C1 segment of cervical spinal cord (tissue), 14 donors: ENCODE results near the gene MAST2.
A peak's percentile ranks its signal among the peaks of the same experiment; 100 is the strongest.

ENCODE experiments used
- DNase-seq, 14 donors: peaks; one replicate each; lab custom pipeline; 2025; lab: John Stamatoyannopoulos, UW

Gene MAST2

DNA sequence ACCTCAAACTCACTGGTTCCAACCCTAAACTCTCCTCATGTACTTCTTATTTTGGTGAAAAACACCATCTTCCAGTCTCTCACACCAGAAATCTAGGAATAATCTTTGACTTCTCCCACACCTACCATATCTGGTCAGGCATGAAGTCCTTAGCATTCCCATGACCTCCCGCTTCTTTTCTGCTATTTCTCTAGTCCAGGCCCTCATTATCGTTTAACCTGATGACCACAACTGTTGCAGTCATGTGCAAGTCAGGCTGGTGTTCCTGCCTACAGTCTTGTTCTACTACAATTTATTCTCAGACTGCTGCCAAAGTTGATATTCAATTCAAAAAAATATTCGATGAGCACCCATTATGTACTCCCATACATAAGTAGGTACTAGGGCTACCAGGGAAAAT is 257.7 kb downstream of the MAST2 start:
- no peak for DNase-seq

DNA sequence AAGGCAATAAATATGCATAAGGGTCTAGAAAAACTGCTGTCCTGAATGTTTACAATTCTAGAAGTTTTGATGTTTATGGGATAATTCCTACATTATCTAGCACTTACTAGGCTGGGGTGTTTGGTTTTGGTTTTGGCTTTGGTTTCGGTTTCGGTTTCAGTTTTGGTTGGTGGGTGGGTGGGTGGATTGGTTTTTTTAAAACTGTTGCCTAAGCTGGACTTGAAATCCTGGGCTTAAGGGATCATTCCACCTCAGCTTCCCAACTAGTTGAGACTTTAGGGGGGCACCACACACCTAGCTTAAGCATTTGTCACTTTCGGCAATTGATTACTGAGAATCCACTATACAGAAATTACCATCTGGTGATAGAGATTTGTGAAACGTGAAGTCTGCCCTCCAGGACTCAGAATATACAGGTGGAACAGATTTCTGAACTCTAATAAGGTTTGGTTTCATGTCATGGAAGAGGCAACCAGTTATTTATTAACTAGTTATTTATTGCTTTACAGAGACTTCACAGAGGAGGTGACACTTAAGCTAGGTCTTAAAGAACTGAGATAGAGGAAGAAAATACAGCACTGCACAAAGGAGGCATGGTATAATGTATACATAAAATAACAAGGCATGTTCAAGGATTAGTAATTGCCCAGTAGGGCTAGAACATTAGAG is 259.4 kb downstream of the MAST2 start:
- no peak for DNase-seq

DNA sequence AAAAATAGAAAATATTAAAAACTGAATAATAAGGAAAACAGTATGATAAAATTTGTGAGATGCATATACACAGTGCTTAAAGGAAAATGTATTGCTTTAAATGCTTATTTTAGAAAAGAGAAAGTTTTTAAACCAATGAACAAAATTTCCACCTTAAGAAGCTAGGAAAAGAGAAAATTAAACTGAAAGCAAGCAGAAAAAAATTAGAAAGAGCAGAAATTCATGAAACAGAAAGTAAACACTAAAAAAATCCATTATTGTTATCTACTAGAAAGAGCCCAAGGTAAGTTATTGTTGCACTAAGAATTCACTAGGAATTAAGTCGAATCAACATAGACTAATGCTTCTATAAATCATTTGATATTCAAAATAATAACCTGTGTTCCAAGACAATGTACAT is 261.3 kb downstream of the MAST2 start:
- no peak for DNase-seq

DNA sequence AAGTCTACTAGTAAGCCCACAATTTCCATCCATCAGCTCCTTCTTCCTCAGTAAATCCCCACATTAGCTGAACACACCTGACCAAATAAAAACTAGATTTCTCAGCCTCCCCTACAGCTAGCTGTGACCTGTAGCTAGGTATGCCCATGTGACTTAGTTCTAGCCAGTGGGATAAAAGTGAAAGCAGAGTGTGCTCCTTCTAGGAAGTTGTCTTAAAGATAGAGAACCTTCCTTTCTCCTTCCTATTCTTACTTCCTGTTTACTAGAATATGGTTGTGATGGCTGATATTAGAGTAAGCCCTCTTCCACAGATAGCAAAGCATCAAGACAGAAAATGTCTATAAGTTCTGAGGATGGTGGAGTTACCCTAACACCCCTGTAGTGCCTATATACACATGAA is 262.0 kb downstream of the MAST2 start:
- DNase-seq, result no peak

DNA sequence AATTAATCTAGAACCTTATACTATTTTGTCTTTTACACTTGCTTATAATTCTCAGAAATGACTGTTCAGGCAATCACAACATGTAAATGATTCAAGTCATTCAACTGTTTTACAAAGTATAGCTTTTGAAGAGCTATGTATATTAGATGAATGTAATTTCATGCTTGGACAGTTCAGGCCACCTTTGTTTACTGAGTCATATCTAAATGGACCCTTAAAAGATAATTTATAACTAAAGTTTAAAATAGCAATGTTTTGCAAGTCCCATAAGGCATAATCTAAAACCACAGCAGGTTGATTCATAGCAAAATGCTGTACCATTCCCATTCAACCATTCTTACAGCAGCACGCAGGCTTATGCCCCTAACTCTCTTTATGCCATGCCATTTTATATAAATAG is 264.2 kb downstream of the MAST2 start:
- DNase-seq, result no peak

DNA sequence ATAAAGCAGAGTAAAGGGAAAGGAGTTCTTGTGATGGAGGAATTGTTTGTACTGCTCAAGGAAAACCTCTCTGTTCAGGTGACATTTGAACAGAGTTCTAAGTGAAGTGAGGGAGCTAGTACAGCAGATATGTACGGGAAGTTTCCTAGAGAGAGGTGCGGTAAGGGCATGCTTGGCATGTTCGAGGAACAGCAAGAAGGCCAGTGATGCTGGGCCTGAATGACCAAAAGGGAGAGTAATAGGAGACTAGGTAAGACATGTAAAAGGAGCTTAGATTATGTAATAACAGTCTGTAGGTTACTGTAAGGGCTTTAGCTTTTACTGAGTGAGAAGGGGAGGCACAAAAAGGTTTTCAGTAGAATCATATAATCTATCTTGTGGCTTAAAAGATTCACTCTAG is 265.1 kb downstream of the MAST2 start:
- DNase-seq, result no peak

DNA sequence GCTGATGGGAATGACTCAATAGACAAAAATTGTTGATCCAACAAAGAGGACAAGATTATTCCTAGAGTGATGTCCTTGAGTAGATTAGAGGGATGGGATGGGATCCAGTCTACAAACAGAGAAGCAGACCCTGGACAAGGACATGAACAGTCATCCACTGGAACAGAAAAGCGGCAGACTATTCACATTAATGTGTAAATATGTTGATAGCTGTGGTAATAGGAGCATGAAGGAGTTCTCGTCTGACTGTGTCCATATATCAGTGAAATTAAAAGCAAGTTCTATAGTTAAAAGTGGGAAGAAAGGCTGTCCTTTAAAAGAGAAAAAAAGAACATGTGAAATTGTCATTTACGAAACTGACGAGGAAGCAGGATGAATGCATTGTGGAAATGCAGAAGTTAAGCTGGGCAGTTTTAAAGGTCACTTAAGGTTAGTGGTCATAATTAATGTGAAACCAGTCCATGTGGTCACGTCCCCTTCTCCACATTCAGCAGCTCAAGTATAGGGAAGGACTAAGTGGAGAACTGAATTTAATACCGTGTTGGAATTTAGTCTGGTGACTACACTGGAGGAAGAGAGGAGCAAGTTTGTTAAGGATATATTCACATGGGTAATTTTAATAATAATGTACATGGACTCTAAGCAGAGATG is 266.9 kb downstream of the MAST2 start:
- no peak for DNase-seq

DNA sequence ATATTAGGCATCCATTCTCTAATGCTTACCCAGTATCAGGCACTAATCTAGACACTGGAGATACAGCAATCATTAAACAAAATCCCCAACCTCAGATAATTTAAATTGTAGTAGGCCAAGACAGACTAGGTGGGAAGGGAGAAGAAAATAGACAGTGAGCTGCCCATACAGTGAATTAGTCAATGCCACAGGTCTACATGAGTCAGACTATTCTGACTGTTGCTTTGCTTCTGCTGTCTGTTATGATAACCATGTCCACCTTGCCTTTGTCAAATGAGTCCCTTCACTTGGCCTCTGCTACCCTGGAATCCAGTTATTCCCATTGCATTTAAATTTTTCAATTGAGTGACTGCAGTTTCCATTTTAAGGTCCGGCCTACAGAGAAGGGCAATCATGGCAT is 269.6 kb downstream of the MAST2 start:
- DNase-seq, result no peak

DNA sequence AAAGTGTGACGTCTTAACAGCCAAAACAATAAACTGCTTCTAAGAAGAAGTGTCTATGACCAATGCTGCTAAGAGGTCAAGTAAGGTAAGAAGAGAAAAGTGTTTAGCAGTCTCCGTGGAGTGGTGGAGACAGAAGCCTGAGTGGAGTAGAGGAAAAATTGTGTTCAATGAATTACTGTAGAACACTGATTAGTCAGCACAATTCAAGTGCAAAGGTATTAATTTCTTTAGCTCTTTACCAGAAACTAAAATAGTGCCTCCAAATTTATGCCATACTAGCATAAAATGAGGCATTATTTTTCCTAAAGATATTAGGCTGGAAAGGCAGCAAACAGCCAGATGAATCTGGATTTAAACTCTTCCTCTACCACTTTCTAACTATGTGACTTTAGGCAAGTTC is 272.9 kb downstream of the MAST2 start:
- no peak for DNase-seq

DNA sequence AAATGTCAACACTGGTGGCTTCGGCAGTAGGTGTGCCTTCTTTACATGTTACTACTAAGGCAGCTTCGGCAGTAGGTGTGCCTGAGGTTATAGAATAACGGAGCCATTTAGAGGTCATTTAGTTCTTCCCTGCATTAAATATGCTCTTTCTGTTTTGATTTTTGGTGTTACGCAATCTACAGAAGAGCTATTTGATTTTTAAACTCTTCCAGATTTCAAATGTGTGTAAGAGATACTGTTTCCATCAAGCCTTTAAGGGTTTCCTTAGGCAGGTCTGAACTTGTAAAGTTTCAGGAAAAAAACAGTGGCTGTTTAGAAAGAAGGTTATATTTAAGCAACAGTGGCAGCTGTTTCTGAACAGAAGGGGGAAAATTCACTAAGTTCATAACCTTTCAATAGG is 274.2 kb downstream of the MAST2 start:
- no peak for DNase-seq

DNA sequence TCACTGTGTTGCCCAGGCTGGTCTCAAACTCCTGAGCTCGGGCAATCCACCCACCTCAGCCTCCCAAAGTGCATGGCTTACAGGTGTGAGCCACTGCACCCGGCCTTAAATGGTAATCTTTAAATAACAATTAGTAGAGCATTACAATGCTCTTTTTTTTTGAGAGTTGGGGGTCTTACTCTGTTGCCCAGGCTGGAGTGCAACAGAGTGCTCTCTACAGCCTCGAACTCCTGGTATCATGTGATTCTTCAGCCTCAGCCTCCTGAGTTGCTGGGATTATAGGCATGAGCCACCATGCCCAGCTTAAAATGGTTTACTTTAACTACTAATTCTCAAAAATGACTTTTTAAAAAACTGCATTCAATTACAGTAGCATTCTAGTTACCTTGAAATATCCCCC is 276.8 kb downstream of the MAST2 start:
- no peak for DNase-seq

DNA sequence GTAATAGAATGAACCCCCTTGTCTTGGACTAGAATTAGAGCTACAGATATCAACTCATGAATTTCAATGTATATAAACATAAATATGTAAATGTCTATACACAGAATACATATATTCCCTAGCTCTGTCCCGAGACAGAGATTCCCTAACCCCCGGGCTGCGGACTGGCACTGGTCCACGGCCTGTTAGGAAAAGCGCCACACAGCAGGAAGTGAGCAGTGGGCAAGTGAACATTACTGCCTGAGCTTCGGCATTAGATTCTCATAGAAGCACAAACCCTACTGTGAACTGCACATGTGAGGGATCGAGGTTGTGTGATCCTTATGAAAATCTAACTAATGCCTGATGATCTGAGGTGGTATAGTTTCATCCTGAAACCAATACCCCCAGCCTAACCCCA is 277.8 kb downstream of the MAST2 start:
- DNase-seq, result peak in 1 of 14 donors; percentile 8

DNA sequence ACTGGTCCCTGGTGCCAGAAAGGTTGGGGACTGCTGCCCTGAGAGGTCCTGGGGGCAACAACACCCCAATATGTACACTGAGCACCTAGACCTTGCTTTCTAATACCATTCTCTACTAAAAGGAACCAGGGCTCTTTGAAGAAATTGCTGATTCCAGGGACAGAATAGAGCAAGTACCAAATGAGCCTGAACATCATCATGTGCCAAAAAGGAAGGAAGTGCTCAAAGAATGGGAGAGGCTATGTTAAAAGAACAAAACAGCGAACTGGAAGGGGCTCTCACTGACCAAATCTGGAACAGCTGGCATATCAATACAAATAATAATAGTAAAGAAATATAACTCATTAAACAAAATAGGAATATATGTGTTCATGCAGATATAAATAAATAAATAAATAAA is 278.2 kb downstream of the MAST2 start:
- no peak for DNase-seq

DNA sequence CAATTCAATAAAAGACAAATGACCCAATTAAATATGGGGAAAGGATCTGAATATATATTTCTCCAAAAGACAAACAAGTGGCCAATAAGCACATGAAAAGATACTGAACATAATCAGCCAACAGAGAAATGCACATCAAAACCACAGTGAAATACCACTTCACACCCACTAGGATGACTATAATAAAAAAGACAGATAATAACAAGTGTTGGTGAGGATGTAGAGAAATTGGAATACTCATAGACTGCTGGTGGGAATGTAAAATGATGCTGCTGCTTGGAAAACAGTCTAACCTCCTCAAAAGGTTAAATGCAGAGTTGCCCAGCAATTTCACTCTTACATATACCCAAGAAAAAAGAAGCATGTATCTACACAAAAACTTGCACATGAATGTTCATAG is 280.2 kb downstream of the MAST2 start:
- no peak for DNase-seq

DNA sequence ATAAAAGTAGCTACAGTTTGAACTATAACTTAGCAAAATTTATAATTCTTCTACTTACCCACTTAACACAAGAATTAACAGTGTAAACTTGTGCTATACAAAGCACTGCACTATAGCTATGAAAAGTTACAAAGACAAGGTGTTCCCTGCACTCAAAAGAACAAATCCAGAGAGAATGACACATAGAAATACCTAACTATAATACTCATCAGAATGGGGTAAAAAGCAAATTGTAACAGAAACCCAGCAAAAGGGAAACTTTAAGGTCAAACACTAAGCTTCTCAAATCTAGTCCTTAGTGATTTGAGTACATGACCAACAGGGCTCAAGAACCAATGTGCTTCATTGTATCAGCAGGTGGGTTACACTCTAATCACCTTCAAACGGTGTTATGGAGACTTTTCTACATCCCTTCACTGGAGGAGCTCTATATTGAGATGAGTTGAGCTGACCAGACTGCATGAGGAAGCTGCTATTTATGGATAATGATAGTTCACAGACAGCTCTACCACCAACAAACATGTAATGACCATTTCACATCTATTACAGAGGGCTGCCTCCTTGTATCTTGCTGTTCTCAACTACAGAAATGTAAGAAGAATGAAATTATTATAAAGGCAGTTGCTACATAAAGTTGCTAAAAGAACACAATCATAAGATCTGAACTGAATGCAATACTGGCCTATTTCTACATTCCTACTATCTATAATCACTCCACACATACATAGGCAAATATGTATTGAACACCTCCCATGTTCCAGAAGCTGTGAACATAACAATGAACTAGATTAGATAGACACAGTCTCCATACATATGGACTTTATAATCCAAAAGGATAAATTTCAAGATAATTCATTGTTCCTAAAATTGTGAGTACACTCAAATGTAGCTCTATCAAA is 281.4 kb downstream of the MAST2 start:
- no peak for DNase-seq
